HepG2 (cell line): ENCODE results near the gene PXMP4. TPM values are rescaled to one million over a fixed set of nuclear protein-coding genes. Genes with fewer than 3 reads are reported as not detected.

Source experiments
- ATAC-seq: fragments of 200-7000 bp; cut with Tn5 transposase; 3 replicates; pipeline ENCODE4 v1.9.1; 2020; ENCODE audit warnings: mild to moderate bottlenecking, moderate library complexity
- BruUV-seq: library from RNA; stranded (reverse); fragments of 400-500 nt; replicated peaks from 2 replicates; lab custom pipeline; 2021; lab: Mats Ljungman, UMichigan
- CTCF ChIA-PET: fragments of 300-600 bp; formaldehyde crosslinking; extraction: SDS; loops from one replicate; lab custom pipeline; 2021; ENCODE audit warnings: low total read pairs, inconsistent platforms, low intra/inter-chr PET ratio; lab: Yijun Ruan, JAX
- POLR2A ChIA-PET: fragments of 350-600 bp; sonication (Branson Sonifier 250); formaldehyde crosslinking; loops from one replicate; lab custom pipeline; 2020; ENCODE audit warnings: antibody characterized with exemption, inconsistent platforms; lab: Yijun Ruan, JAX
- DNase-seq: peaks from one replicate; pipeline ENCODE4 v3.0.0-alpha.2; 2015; ENCODE audit warnings: low spot score
- FAIRE-seq: peaks from 3 replicates; lab custom pipeline; 2011; peaks lifted over from hg19 to GRCh38; lab: Jason Lieb, UNC
- H2AFZ ChIP-seq: one replicate; pipeline ENCODE4 v1.6.1; 2011; ENCODE audit warnings: low read length, inconsistent platforms
- H3K27ac ChIP-seq: fragments of 300-600 bp; 3 replicates; pipeline ENCODE4 v1.8.0; 2011; ENCODE audit warnings: mixed run types, mild to moderate bottlenecking, mixed read lengths, low read length, inconsistent platforms; ENCODE audit not compliant: insufficient read depth; ENCODE audit errors: extremely low read length
- H3K27me3 ChIP-seq, 2 experiments: fragments of 200-600 bp in 1 of 2; 2 replicates in 1 of 2; 3 replicates in 1 of 2; pipeline versions ENCODE4 v1.6.0 to v1.8.0; 2011; ENCODE audit warnings: low read length in 2 of 2, mild to moderate bottlenecking in 2 of 2, moderate library complexity in 2 of 2, inconsistent platforms in 1 of 2; ENCODE audit not compliant: insufficient read depth in 2 of 2, control insufficient read depth in 1 of 2
- H3K36me3 ChIP-seq, 2 experiments: fragments of 200-600 bp in 1 of 2; replicated peaks in 1 of 2; 2 replicates in 1 of 2; 3 replicates in 1 of 2; pipeline versions ENCODE4 v1.5.1 to v1.8.0; 2011; ENCODE audit warnings: low read length in 2 of 2, inconsistent platforms in 1 of 2; ENCODE audit not compliant: insufficient read depth in 2 of 2, control insufficient read depth in 1 of 2
- H3K4me1 ChIP-seq: 2 replicates; pipeline ENCODE4 v1.5.1; 2012; ENCODE audit warnings: low read length, inconsistent platforms; ENCODE audit not compliant: insufficient read depth
- H3K4me2 ChIP-seq: 2 replicates; pipeline ENCODE4 v1.6.0; 2011; ENCODE audit warnings: low read depth, low read length, inconsistent platforms
- H3K4me3 ChIP-seq, 3 experiments: fragments of 200-600 bp in 1 of 3; sonication (generic), shearing (Covaris generic) in 1 of 3; replicated peaks in 1 of 3; 2 replicates each; pipeline ENCODE4 v1.5.1; 2011 to 2016; ENCODE audit warnings: low read length in 3 of 3, inconsistent platforms in 2 of 3, low read depth in 2 of 3, mild to moderate bottlenecking in 2 of 3, control low read depth in 1 of 3, mixed read lengths in 1 of 3; ENCODE audit not compliant: insufficient read depth in 1 of 3
- H3K79me2 ChIP-seq: one replicate; pipeline ENCODE4 v1.6.1; 2011; ENCODE audit warnings: low read length, inconsistent platforms; ENCODE audit not compliant: insufficient read depth
- H3K9ac ChIP-seq: 2 replicates; pipeline ENCODE4 v1.6.0; 2011; ENCODE audit warnings: mild to moderate bottlenecking, low read depth, low read length, inconsistent platforms; ENCODE audit not compliant: insufficient read depth
- H3K9me3 ChIP-seq: 2 replicates; pipeline ENCODE4 v1.5.1; 2012; ENCODE audit warnings: mild to moderate bottlenecking, low read length
- H4K20me1 ChIP-seq: 2 replicates; pipeline ENCODE4 v1.6.0; 2011; ENCODE audit warnings: inconsistent platforms, mild to moderate bottlenecking, low read length, moderate library complexity; ENCODE audit not compliant: insufficient read depth
- CENPX ChIP-seq: sonication (generic); formaldehyde crosslinking; IDR thresholded peaks from 2 replicates; pipeline ENCODE4 v1.9.0; 2021; ENCODE audit warnings: mild to moderate bottlenecking, missing genetic modification reagents, moderate library complexity
- FOXC1 ChIP-seq: sonication (generic); formaldehyde crosslinking; IDR thresholded peaks from 2 replicates; pipeline ENCODE4 v1.8.0; 2022; ENCODE audit warnings: mild to moderate bottlenecking, missing genetic modification reagents, borderline replicate concordance
- KDM2A ChIP-seq: sonication (generic); formaldehyde crosslinking; IDR thresholded peaks from 2 replicates; pipeline ENCODE4 v1.4.0; 2020; ENCODE audit warnings: low read depth, missing genetic modification reagents, borderline replicate concordance
- MAZ ChIP-seq, 2 experiments: sonication (generic) in 1 of 2; formaldehyde crosslinking in 1 of 2; IDR thresholded peaks; 2 replicates each; pipeline versions ENCODE4 v1.5.0 to v1.6.1; 2012 to 2020; ENCODE audit warnings: low read depth in 2 of 2, mild to moderate bottlenecking in 2 of 2, borderline replicate concordance in 1 of 2, improper control_type of control experiment in 1 of 2, low read length in 1 of 2, missing genetic modification reagents in 1 of 2, moderate library complexity in 1 of 2
- MYC ChIP-seq: sonication (generic); formaldehyde crosslinking; IDR thresholded peaks from 2 replicates; pipeline ENCODE4 v1.9.0; 2021; ENCODE audit warnings: missing genetic modification reagents, borderline replicate concordance
- REPIN1 ChIP-seq: sonication (generic); formaldehyde crosslinking; IDR thresholded peaks from 2 replicates; pipeline ENCODE4 v1.8.0; 2022; ENCODE audit warnings: missing genetic modification reagents, low read depth, mild to moderate bottlenecking, borderline replicate concordance
- TMF1 ChIP-seq: sonication (generic); formaldehyde crosslinking; IDR thresholded peaks from 2 replicates; pipeline ENCODE4 v1.8.1; 2022; ENCODE audit warnings: low read depth, missing genetic modification reagents
- YEATS4 ChIP-seq: sonication (generic); formaldehyde crosslinking; IDR thresholded peaks from 2 replicates; pipeline ENCODE4 v1.4.0; 2020; ENCODE audit warnings: missing genetic modification reagents, borderline replicate concordance
- ZBTB38 ChIP-seq: sonication (generic); formaldehyde crosslinking; IDR thresholded peaks from 2 replicates; pipeline ENCODE4 v1.5.1; 2020; ENCODE audit warnings: mild to moderate bottlenecking, missing genetic modification reagents
- ZNF589 ChIP-seq: sonication (generic); formaldehyde crosslinking; conservative IDR thresholded peaks from 2 replicates; pipeline ENCODE4 v1.8.0; 2022; ENCODE audit warnings: mild to moderate bottlenecking, moderate library complexity, missing genetic modification reagents
- ZNF629 ChIP-seq: sonication (generic); formaldehyde crosslinking; conservative IDR thresholded peaks from 2 replicates; pipeline ENCODE4 v1.5.0; 2020; ENCODE audit warnings: missing genetic modification reagents
- ZNF746 ChIP-seq: sonication (generic); formaldehyde crosslinking; IDR thresholded peaks from 2 replicates; pipeline ENCODE4 v1.8.0; 2022; ENCODE audit warnings: mild to moderate bottlenecking, missing genetic modification reagents
- ZNF772 ChIP-seq: sonication (generic); formaldehyde crosslinking; IDR thresholded peaks from 2 replicates; pipeline ENCODE4 v1.5.0; 2020; ENCODE audit warnings: mild to moderate bottlenecking, missing genetic modification reagents
- ZNF883 ChIP-seq: sonication (generic); formaldehyde crosslinking; IDR thresholded peaks from 2 replicates; pipeline ENCODE4 v1.5.1; 2020; ENCODE audit warnings: mild to moderate bottlenecking, missing genetic modification reagents; ENCODE audit errors: not compliant biosample characterization
- WGBS: methylation state at CpG from one replicate; pipeline ENCODE4 v1.1.6; 2017; ENCODE audit warnings: low lambda C conversion rate; 5-methylcytosine and 5-hydroxymethylcytosine counted together
- in situ Hi-C: cut with HindIII; loops from 2 replicates; pipeline ENCODE4 v1.10.0; 2017; ENCODE audit warnings: low pct_unique_long_range_greater_than_20kb; ENCODE audit not compliant: extremely low pct_ligation_motif_present
- intact Hi-C: fragments of 100-400 bp; cut with micrococcal nuclease; formaldehyde crosslinking; loops from one replicate; pipeline ENCODE4 v1.10.0; 2022; ENCODE audit not compliant: unreplicated experiment
- polyA plus RNA-seq, 8 experiments: library from polyadenylated mRNA; depleted of rRNA in 3 of 8; stranded (reverse) in 7 of 8; unstranded in 1 of 8; fragments of >200 nt; fragmentation: Illumina TruSeq in 4 of 8; extraction: Trizol in 4 of 8; gene quantifications; 2 replicates each; pipeline versions ENCODE4 v1.2.1 to v1.2.3, GENCODE V29; 2011 to 2016; ENCODE audit warnings: low read depth in 4 of 8, missing spikeins in 1 of 8, mixed read lengths in 1 of 8; ENCODE audit not compliant: insufficient read depth in 1 of 8
- total RNA-seq, 5 experiments: library from RNA; depleted of rRNA; stranded (reverse); fragments of >200 nt; fragmentation: Illumina TruSeq; extraction: Trizol; gene quantifications; 2 replicates each; pipeline ENCODE4 v1.2.3, GENCODE V29; 2016; ENCODE audit warnings: low read depth in 1 of 5
- TF ChIP-seq, protein P1 (sequence below): sonication (generic); formaldehyde crosslinking; IDR thresholded peaks from 2 replicates; pipeline ENCODE4 v1.5.0; 2020; ENCODE audit warnings: mild to moderate bottlenecking, missing genetic modification reagents, borderline replicate concordance

Gene PXMP4
- total and polyA plus RNA-seq, 2 of the 13 experiments (the other 11 are each of a cell fraction or from before 2014, with no cell fraction given): not detected

DNA sequence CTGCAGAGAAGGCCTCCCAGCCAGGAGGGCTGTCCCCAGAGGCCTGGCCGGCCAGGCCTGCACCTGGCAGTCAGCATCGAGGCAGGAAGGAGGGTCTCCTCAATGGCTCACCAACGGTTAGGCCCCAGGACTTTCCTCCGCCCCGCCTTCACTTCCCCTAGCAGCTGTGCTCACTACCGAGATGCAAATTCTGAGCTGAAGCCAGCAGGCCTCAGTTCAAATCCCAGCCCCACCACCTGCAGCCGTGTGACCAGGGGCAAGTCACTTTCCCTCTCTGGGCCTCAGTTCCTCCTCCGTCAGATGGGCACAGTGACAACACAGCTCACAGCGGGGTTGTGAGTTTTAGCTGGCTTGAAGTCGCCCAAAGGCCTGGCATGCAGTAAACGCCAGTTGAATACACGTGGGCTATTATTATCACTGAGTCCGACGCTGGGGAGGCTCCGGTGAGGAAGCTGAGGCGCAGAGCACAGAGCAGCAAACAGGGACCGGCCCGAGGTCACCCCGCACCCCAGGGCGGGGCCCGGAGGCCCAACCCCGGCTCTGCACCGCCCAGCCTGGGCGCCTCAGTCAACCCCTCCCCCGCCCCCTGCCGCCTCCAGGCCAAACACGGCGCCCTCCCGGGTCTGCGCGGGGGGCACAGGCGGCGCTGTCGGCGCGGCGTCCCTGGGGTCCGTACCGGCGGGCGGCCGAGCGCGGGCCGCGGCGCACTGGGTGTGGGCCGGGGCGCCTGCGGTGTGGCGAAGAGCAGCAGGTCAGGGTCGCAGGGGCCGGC, 34.6 kb downstream of the PXMP4 start (continued):
- TF ChIP-seq FOXC1 (peak; percentile 78; the same call in 1 of the 2 replicates), CENPX (CRISPR knock-in tag) (no peak), ZNF589 (no peak; the same call in 1 of the 2 replicates), MYC (CRISPR knock-in tag) (peak; percentile 55; the same call in 1 of the 2 replicates), REPIN1 (no peak), ZNF883 (CRISPR knock-in tag) (no peak), YEATS4 (CRISPR knock-in tag) (peak; percentile 63; the same call in 1 of the 2 replicates)

DNA sequence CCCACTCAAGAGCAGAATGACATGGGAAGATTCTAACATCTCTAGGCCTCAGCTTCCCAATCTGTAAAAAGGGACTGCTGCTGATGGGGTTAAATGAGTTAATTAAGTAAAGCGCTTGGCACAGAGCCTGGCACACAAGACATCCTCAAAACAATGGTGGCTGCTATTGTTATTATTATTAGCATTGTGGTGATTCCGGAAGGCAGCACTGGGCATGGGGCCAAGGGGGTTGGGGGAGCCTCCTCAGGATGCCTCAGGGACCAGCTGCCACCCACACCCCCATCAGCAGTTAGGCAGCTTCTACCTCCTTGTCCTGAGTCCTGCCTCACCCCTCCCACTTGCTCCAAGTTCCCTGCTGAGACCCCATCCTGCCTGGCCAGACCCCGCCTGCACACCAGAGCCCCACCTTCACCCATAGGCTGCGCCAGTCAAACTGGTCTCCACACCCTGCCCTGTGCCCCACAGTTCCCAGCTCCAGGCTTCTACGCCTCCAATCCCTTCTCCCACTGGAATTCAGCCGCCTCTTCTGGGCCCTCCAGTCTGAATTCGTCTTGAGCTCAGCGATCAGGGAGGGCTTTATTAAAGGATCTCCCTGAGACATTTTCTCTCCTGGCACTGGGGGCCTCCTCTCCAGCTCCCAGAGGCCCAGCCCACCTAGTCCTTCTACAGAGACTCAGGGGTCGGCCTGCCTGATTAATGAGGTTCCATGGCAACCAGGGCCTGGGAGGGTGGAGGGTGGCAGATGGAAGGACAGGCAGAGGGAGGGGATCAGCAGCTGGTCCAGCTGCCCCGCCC, 35.4 kb downstream of the PXMP4 start:
- in situ Hi-C loops: no loop called here
- H3K9ac ChIP-seq: peak overlapping the region; percentile 69
- no peaks in the 10 kb centered on the region for H3K9me3 ChIP-seq
- peak overlapping the region; percentile 56 for H3K27ac ChIP-seq
- DNase-seq: no peak
- peak overlapping the region; percentile 58 to 82 (median 65) for H3K4me3 ChIP-seq
- no peaks in the 10 kb centered on the region for H3K27me3 ChIP-seq
- no peaks in the 10 kb centered on the region for H4K20me1 ChIP-seq
- ChIA-PET CTCF (no interaction called here), POLR2A (interaction anchor here (1.4 to 2.5 kb wide), 3 partner anchors 10 to 47 kb away, joined by 5 to 17 read pairs (median 14); partner anchors contain the start of genes NECAB3 and ZNF341)
- peaks cover 4 to 6% of the 10 kb centered on the region in 2 experiments; a peak in 3 of 5 replicates for H3K36me3 ChIP-seq
- BruUV-seq: no TSS peak
- H3K4me1 ChIP-seq: peaks cover 51% of the 10 kb centered on the region
- intact Hi-C loops: loop anchor here (1.0 to 5.0 kb wide), 2 partner anchors 10 to 128 kb away; partner anchors contain the start of genes CHMP4B and NECAB3
- H3K79me2 ChIP-seq: peaks cover 21% of the 10 kb centered on the region
- no peak for ATAC-seq
- no peak overlapping the region for H2AFZ ChIP-seq
- FAIRE-seq: no peak
- WGBS: 77% methylated on average over 9 of the region's 10 CpGs
- H3K4me2 ChIP-seq: peak overlapping the region; percentile 99
- 0 out of 2 replicates have a peak, but pooled peaks have one; percentile 13 for TF ChIP-seq KDM2A
- TF ChIP-seq ZNF746: no peak
- peak; percentile 9; the same call in 1 of the 2 replicates for TF ChIP-seq TMF1 (CRISPR knock-in tag)
- peak; percentile 47; the same call in 1 of the 2 replicates for TF ChIP-seq ZBTB38
- no peak for TF ChIP-seq MAZ (IDR thresholded peaks at IDR 0.05; ENCODE audit: borderline replicate concordance, low read depth, low read length)
- 0 out of 2 replicates have a peak, but pooled peaks have one; percentile 13 for TF ChIP-seq MAZ (CRISPR knock-in tag; IDR thresholded peaks at IDR 0.05; ENCODE audit: low read depth)
- peak; percentile 86; the same call in 1 of the 2 replicates for TF ChIP-seq ZNF629 (CRISPR knock-in tag)
- TF ChIP-seq, protein P1, sequence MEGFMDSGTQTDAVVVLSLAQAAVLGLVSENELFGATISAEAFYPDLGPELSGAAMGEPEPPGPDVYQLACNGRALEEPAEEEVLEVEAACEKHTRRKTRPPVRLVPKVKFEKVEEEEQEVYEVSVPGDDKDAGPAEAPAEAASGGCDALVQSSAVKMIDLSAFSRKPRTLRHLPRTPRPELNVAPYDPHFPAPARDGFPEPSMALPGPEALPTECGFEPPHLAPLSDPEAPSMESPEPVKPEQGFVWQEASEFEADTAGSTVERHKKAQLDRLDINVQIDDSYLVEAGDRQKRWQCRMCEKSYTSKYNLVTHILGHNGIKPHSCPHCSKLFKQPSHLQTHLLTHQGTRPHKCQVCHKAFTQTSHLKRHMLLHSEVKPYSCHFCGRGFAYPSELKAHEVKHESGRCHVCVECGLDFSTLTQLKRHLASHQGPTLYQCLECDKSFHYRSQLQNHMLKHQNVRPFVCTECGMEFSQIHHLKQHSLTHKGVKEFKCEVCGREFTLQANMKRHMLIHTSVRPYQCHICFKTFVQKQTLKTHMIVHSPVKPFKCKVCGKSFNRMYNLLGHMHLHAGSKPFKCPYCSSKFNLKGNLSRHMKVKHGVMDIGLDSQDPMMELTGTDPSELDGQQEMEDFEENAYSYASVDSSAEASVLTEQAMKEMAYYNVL (CRISPR knock-in tag): no peak
- TF ChIP-seq ZNF772 (CRISPR knock-in tag): peak; percentile 8
